ENCODE measurements around the gene CPLX1.

- TF ChIP-seq CTCF (IDR thresholded peaks at IDR 0.05) = no peak
- no peak for TF ChIP-seq POLR2A (IDR thresholded peaks at IDR 0.05)
- TF ChIP-seq EP300 (IDR thresholded peaks at IDR 0.05) = no peak
Measured at GRCh38 chr4:848803-849477, 23.0 kb upstream of the CPLX1 start.

Data from ovary (tissue), 3 donors.